ENCODE results near the gene ZMYND15.
"Not testable (repeated sequence)": the region's sequence is repeated elsewhere in the genome, so short reads cannot be mapped to it uniquely, and the experiment has no call there.

ZMYND15 gene

GRCh38 chr17:4739122-4740024 is at the start of gene ZMYND15, which contains the start of gene CXCL16:
Gene ZMYND15, plus strand, starts transcription at chr17:4739833. Its CDS starts 716 bp downstream, at chr17:4740549.
Gene CXCL16, minus strand, starts transcription at chr17:4739928. Its CDS starts 589 bp downstream, at chr17:4739339.
- peak; percentile 74 for DNase-seq

- DNase-seq: not testable (repeated sequence)
Measured at GRCh38 chr17:4689872-4690271, 49.8 kb upstream of the ZMYND15 start.

- no peak for DNase-seq
Measured at GRCh38 chr17:4690745-4691144, 48.9 kb upstream of the ZMYND15 start.

- no peak for DNase-seq
Measured at GRCh38 chr17:4691686-4692085, 47.9 kb upstream of the ZMYND15 start.

GRCh38 chr17:4693416-4693815 is 46.2 kb upstream of the ZMYND15 start:
- no peak for DNase-seq

GRCh38 chr17:4696437-4696805 is 43.2 kb upstream of the ZMYND15 start:
- no peak for DNase-seq

GRCh38 chr17:4699401-4700056 is 40.1 kb upstream of the ZMYND15 start:
- not testable (repeated sequence) for DNase-seq

GRCh38 chr17:4701116-4701515 is 38.5 kb upstream of the ZMYND15 start:
- no peak for DNase-seq

GRCh38 chr17:4703330-4703691 is 36.3 kb upstream of the ZMYND15 start:
- DNase-seq: no peak

GRCh38 chr17:4704574-4704907 is 35.1 kb upstream of the ZMYND15 start:
- DNase-seq: not testable (repeated sequence)

GRCh38 chr17:4704991-4705390 is 34.6 kb upstream of the ZMYND15 start:
- DNase-seq: no peak

- no peak for DNase-seq
Measured at GRCh38 chr17:4706121-4706520, 33.5 kb upstream of the ZMYND15 start.

- no peak for DNase-seq
Measured at GRCh38 chr17:4708436-4708835, 31.2 kb upstream of the ZMYND15 start.

- peak; percentile 97 for DNase-seq
Measured at GRCh38 chr17:4709794-4710692, 29.6 kb upstream of the ZMYND15 start, which contains the start of gene ARRB2. Gene ARRB2, plus strand, starts transcription at chr17:4710632. Its CDS starts 90 bp downstream, at chr17:4710722.

GRCh38 chr17:4710693-4711634 is 28.7 kb upstream of the ZMYND15 start:
- peak; percentile 60 for DNase-seq

- no peak for DNase-seq
Measured at GRCh38 chr17:4711661-4712181, 27.9 kb upstream of the ZMYND15 start.

GRCh38 chr17:4712526-4712925 is 27.1 kb upstream of the ZMYND15 start:
- DNase-seq: no peak

GRCh38 chr17:4714340-4715062 is 25.1 kb upstream of the ZMYND15 start:
- DNase-seq: not testable (repeated sequence)

GRCh38 chr17:4715063-4715744 is 24.4 kb upstream of the ZMYND15 start:
- no peak for DNase-seq

- no peak for DNase-seq
Measured at GRCh38 chr17:4716081-4716480, 23.6 kb upstream of the ZMYND15 start.
